K562 (cell line): Measurements from ENCODE around the gene SFXN3. TPM values are rescaled to one million over a fixed set of nuclear protein-coding genes. Genes with fewer than 3 reads are reported as not detected.
A peak's percentile ranks its signal among the peaks of the same experiment; 100 is the strongest.

Experiments used
- ARNT ChIP-seq, 2 experiments: fragments of 450-650 bp; IDR thresholded peaks; 2 replicates each; pipeline ENCODE4 v1.6.1; 2016; ENCODE audit warnings: mild to moderate bottlenecking in 1 of 2
- KDM5B ChIP-seq: fragments of 200-600 bp; sonication (generic); IDR thresholded peaks from 2 replicates; pipeline ENCODE4 v1.6.1; 2012; ENCODE audit warnings: low read depth, mild to moderate bottlenecking, moderate library complexity, low read length, control low read depth, inconsistent platforms; ENCODE audit not compliant: insufficient replicate concordance
- MYNN ChIP-seq, 2 experiments: sonication (generic); formaldehyde crosslinking in 1 of 2; IDR thresholded peaks; 2 replicates each; pipeline versions ENCODE4 v1.5.0 to v1.6.1; 2016 to 2020; ENCODE audit warnings: antibody characterized with exemption in 1 of 2, missing genetic modification reagents in 1 of 2
- NFXL1 ChIP-seq: fragments of 450-650 bp; formaldehyde crosslinking; IDR thresholded peaks from 2 replicates; pipeline ENCODE4 v1.4.0; 2021; ENCODE audit warnings: mild to moderate bottlenecking
- SP1 ChIP-seq: sonication (generic); formaldehyde crosslinking; IDR thresholded peaks from 2 replicates; pipeline ENCODE4 v1.8.1; 2022; ENCODE audit warnings: mild to moderate bottlenecking, missing genetic modification reagents
- TARDBP ChIP-seq: fragments of 450-650 bp; IDR thresholded peaks from 2 replicates; pipeline ENCODE4 v1.6.1; 2016
- TBL1XR1 ChIP-seq, 2 experiments: IDR thresholded peaks; 2 replicates each; pipeline ENCODE4 v1.6.1; 2012; ENCODE audit warnings: improper control_type of control experiment in 2 of 2, low read length in 2 of 2, mild to moderate bottlenecking in 1 of 2
- ZC3H4 ChIP-seq: sonication (generic); formaldehyde crosslinking; IDR thresholded peaks from 2 replicates; pipeline ENCODE4 v1.9.0; 2021; ENCODE audit warnings: missing genetic modification reagents, borderline replicate concordance
- polyA plus RNA-seq, 8 experiments: library from polyadenylated mRNA; depleted of rRNA in 4 of 8; stranded (reverse) in 5 of 8; unstranded in 3 of 8; fragments of >200 nt; fragmentation: Nextera tagmentation in 2 of 8; fragmentation: Illumina TruSeq in 1 of 8; extraction: Ambion mirVana in 2 of 8; extraction: Trizol in 1 of 8; gene quantifications; 2 replicates each; pipeline versions ENCODE4 v1.2.1 to v1.2.3, GENCODE V29; 2011 to 2014; ENCODE audit warnings: inconsistent platforms in 1 of 8, missing spikeins in 1 of 8
- total RNA-seq, 7 experiments: library from RNA; depleted of rRNA in 6 of 7; stranded (reverse); fragments of >200 nt in 6 of 7; fragmentation: Illumina TruSeq in 2 of 7; extraction: Trizol in 2 of 7; gene quantifications; 2 replicates each; pipeline versions ENCODE4 v1.2.1 to v1.2.3, GENCODE V29; 2011 to 2021; ENCODE audit warnings: low replicate concordance in 1 of 7
- TF ChIP-seq, protein P1 (sequence below), 2 experiments: fragments of 450-650 bp; formaldehyde crosslinking in 1 of 2; IDR thresholded peaks; 2 replicates each; pipeline versions ENCODE4 v1.4.0 to v1.6.1; 2014 to 2020; ENCODE audit warnings: mild to moderate bottlenecking in 2 of 2, borderline replicate concordance in 1 of 2, low read depth in 1 of 2
- TF ChIP-seq, protein P2 (sequence below), 3 experiments: IDR thresholded peaks in 2 of 3; conservative IDR thresholded peaks in 1 of 3; 2 replicates each; pipeline ENCODE4 v1.5.1; 2011 to 2012; ENCODE audit warnings: low read length in 3 of 3, mild to moderate bottlenecking in 3 of 3, control low read depth in 2 of 3, improper control_type of control experiment in 1 of 3, inconsistent platforms in 1 of 3, low read depth in 1 of 3, mixed read lengths in 1 of 3, moderate library complexity in 1 of 3; ENCODE audit not compliant: insufficient read depth in 2 of 3
- TF ChIP-seq, protein P3 (sequence below): fragments of 450-650 bp; conservative IDR thresholded peaks from 2 replicates; pipeline ENCODE4 v1.6.1; 2016; ENCODE audit warnings: missing genetic modification characterization, low read depth, mild to moderate bottlenecking, missing compliant biosample characterization, moderate library complexity
- TF ChIP-seq, protein P4 (sequence below): sonication (generic); formaldehyde crosslinking; IDR thresholded peaks from 2 replicates; pipeline ENCODE4 v1.8.1; 2023; ENCODE audit warnings: mild to moderate bottlenecking, missing genetic modification reagents

The SFXN3 gene
- total and polyA plus RNA-seq, 9 of the 15 experiments (the other 6 are each of a cell fraction or from before 2014, with no cell fraction given): 0.24 to 4.6 (median 0.86) TPM

DNA sequence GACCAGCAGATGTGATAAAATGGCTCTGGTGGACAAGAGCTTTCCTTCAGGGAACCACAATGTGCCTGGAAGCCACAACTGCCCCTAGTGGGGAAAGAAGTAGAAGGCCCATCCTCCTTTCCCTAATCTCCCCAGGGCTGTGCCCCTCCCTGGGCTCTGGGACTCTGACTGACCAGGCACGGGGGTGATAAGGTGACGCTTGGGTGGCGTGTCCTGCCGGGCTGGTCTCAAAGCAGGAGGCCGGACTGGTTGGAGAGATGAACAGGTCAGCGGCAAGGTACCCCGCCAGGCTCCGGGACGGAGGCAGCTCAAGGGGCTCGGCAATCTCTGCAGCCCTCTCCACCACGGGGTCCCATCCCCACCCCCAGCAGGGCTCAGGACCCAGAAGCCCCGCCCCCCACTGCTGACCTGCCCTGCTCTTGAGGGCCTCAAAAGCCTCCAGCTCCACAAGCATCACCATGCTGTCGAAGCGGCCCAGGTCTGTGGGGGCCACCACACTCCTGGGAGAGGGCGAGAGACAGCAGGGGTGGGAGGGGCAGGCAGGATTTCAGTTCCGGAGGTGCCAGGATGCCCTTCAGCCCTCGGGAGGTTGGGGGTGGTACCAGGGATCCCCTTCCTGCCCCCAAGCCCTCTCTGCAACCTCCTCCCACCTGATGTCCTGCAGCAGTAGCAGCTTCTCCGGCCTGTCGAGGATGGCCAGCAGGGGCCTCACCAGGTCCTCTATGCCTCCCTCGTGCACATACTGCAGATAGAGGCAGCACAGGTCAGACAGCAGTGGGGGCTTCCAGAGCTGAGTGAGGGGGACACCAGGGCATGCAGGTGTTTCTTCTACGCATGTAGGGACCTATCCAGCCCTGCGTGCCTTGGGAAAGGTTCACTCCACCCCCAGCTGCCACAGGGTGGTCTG, 19.3 kb upstream of the SFXN3 start (continued):
- TF ChIP-seq, protein P1, sequence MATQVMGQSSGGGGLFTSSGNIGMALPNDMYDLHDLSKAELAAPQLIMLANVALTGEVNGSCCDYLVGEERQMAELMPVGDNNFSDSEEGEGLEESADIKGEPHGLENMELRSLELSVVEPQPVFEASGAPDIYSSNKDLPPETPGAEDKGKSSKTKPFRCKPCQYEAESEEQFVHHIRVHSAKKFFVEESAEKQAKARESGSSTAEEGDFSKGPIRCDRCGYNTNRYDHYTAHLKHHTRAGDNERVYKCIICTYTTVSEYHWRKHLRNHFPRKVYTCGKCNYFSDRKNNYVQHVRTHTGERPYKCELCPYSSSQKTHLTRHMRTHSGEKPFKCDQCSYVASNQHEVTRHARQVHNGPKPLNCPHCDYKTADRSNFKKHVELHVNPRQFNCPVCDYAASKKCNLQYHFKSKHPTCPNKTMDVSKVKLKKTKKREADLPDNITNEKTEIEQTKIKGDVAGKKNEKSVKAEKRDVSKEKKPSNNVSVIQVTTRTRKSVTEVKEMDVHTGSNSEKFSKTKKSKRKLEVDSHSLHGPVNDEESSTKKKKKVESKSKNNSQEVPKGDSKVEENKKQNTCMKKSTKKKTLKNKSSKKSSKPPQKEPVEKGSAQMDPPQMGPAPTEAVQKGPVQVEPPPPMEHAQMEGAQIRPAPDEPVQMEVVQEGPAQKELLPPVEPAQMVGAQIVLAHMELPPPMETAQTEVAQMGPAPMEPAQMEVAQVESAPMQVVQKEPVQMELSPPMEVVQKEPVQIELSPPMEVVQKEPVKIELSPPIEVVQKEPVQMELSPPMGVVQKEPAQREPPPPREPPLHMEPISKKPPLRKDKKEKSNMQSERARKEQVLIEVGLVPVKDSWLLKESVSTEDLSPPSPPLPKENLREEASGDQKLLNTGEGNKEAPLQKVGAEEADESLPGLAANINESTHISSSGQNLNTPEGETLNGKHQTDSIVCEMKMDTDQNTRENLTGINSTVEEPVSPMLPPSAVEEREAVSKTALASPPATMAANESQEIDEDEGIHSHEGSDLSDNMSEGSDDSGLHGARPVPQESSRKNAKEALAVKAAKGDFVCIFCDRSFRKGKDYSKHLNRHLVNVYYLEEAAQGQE (IDR thresholded peaks at IDR 0.05; ENCODE audit: borderline replicate concordance): no peak
- TF ChIP-seq, protein P1 (CRISPR knock-in tag; IDR thresholded peaks at IDR 0.05; ENCODE audit: low read depth): no peak
- TF ChIP-seq KDM5B: no peak
- TF ChIP-seq, protein P2, sequence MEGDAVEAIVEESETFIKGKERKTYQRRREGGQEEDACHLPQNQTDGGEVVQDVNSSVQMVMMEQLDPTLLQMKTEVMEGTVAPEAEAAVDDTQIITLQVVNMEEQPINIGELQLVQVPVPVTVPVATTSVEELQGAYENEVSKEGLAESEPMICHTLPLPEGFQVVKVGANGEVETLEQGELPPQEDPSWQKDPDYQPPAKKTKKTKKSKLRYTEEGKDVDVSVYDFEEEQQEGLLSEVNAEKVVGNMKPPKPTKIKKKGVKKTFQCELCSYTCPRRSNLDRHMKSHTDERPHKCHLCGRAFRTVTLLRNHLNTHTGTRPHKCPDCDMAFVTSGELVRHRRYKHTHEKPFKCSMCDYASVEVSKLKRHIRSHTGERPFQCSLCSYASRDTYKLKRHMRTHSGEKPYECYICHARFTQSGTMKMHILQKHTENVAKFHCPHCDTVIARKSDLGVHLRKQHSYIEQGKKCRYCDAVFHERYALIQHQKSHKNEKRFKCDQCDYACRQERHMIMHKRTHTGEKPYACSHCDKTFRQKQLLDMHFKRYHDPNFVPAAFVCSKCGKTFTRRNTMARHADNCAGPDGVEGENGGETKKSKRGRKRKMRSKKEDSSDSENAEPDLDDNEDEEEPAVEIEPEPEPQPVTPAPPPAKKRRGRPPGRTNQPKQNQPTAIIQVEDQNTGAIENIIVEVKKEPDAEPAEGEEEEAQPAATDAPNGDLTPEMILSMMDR (IDR thresholded peaks at IDR 0.05 in 2 of 3, conservative IDR thresholded peaks at IDR 0.05 in 1 of 3; ENCODE audit: insufficient read depth in 2 of 3, low read depth in 1 of 3, low read length in 3 of 3): peak; percentile 72 to 76 (median 74)
- no peak for TF ChIP-seq ZC3H4 (CRISPR knock-in tag)
- no peak for TF ChIP-seq NFXL1
- no peak for TF ChIP-seq ARNT (IDR thresholded peaks at IDR 0.05)
- no peak for TF ChIP-seq TBL1XR1 (IDR thresholded peaks at IDR 0.05; ENCODE audit: low read length in 2 of 2)
- TF ChIP-seq, protein P3, sequence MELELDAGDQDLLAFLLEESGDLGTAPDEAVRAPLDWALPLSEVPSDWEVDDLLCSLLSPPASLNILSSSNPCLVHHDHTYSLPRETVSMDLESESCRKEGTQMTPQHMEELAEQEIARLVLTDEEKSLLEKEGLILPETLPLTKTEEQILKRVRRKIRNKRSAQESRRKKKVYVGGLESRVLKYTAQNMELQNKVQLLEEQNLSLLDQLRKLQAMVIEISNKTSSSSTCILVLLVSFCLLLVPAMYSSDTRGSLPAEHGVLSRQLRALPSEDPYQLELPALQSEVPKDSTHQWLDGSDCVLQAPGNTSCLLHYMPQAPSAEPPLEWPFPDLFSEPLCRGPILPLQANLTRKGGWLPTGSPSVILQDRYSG (tag): no peak
- 0 out of 2 replicates have a peak, but pooled peaks have one; percentile 52 for TF ChIP-seq MYNN (IDR thresholded peaks at IDR 0.05)
- no peak for TF ChIP-seq MYNN (CRISPR knock-in tag; IDR thresholded peaks at IDR 0.05)
- peak; percentile 47; the same call in 1 of the 2 replicates for TF ChIP-seq SP1
- peak; percentile 58; the same call in 1 of the 2 replicates for TF ChIP-seq TARDBP
- TF ChIP-seq, protein P4, sequence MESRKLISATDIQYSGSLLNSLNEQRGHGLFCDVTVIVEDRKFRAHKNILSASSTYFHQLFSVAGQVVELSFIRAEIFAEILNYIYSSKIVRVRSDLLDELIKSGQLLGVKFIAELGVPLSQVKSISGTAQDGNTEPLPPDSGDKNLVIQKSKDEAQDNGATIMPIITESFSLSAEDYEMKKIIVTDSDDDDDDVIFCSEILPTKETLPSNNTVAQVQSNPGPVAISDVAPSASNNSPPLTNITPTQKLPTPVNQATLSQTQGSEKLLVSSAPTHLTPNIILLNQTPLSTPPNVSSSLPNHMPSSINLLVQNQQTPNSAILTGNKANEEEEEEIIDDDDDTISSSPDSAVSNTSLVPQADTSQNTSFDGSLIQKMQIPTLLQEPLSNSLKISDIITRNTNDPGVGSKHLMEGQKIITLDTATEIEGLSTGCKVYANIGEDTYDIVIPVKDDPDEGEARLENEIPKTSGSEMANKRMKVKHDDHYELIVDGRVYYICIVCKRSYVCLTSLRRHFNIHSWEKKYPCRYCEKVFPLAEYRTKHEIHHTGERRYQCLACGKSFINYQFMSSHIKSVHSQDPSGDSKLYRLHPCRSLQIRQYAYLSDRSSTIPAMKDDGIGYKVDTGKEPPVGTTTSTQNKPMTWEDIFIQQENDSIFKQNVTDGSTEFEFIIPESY (CRISPR knock-in tag): 0 out of 2 replicates have a peak, but pooled peaks have one; percentile 28
